Measurements from ENCODE around the gene C16orf96.
"Not testable (repeated sequence)": the region's sequence is repeated elsewhere in the genome, so short reads cannot be mapped to it uniquely, and the experiment has no call there.

Gene C16orf96

DNA sequence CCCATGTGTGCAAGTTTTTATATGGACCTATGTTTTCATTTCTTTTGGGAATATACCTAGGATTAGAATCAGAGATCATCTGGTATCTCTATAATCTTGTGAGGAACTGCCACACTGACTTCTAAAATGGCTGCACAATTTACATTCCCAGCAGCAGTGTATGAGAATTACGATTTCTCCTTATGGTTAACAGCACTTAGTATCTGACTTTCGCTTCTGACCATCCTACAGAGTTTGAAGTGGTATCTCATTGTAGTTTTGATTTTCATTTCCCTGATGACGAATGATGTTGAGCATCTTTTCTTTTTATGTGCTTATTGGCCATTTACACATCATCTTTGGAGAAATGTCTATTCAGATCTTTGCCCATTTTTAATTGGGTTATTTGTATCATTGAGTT is 10.0 kb downstream of the C16orf96 start:
- H3K4me3 ChIP-seq (replicated peaks; ENCODE audit: insufficient read depth, low read length): no peak overlapping the region
- H3K27ac ChIP-seq (replicated peaks): no peak overlapping the region
- TF ChIP-seq POLR2AphosphoS5 (IDR thresholded peaks at IDR 0.05; ENCODE audit: low read depth): no peak
- no peak for TF ChIP-seq SPI1 (IDR thresholded peaks at IDR 0.05; ENCODE audit: borderline replicate concordance, low read depth)
- no peak for DNase-seq (ENCODE audit: low read depth in 1 of 2, low spot score in 1 of 2)
- H3K27me3 ChIP-seq (ENCODE audit: insufficient read depth, poor library complexity, severe bottlenecking): no peaks in the 10 kb centered on the region

- H3K27ac ChIP-seq (replicated peaks): no peak overlapping the region
- no peak overlapping the region for H3K4me3 ChIP-seq (replicated peaks; ENCODE audit: insufficient read depth, low read length)
- H3K27me3 ChIP-seq (ENCODE audit: insufficient read depth, poor library complexity, severe bottlenecking): no peaks in the 10 kb centered on the region
- TF ChIP-seq GABPA (IDR thresholded peaks at IDR 0.05; ENCODE audit: low read depth) (no peak), POLR2AphosphoS5 (IDR thresholded peaks at IDR 0.05; ENCODE audit: low read depth) (no peak), SPI1 (IDR thresholded peaks at IDR 0.05; ENCODE audit: borderline replicate concordance, low read depth) (no peak), CTCF (IDR thresholded peaks at IDR 0.05; ENCODE audit: insufficient read depth, low read length) (no peak), REST (IDR thresholded peaks at IDR 0.05; ENCODE audit: insufficient replicate concordance, low read depth) (no peak)
- no peak for DNase-seq (ENCODE audit: low read depth in 1 of 2, low spot score in 1 of 2)
These were observed 13.9 kb downstream of the C16orf96 start for GRCh38 chr16:4570086-4570485.

- no peak overlapping the region for H3K4me3 ChIP-seq (replicated peaks; ENCODE audit: insufficient read depth, low read length)
- no peaks in the 10 kb centered on the region for H3K27me3 ChIP-seq (ENCODE audit: insufficient read depth, poor library complexity, severe bottlenecking)
- H3K27ac ChIP-seq (replicated peaks): no peak overlapping the region
- no peak for DNase-seq (ENCODE audit: low read depth in 1 of 2, low spot score in 1 of 2)
- TF ChIP-seq GABPA (IDR thresholded peaks at IDR 0.05; ENCODE audit: low read depth) (no peak), SPI1 (IDR thresholded peaks at IDR 0.05; ENCODE audit: borderline replicate concordance, low read depth) (no peak), REST (IDR thresholded peaks at IDR 0.05; ENCODE audit: insufficient replicate concordance, low read depth) (no peak), CTCF (IDR thresholded peaks at IDR 0.05; ENCODE audit: insufficient read depth, low read length) (no peak), POLR2AphosphoS5 (IDR thresholded peaks at IDR 0.05; ENCODE audit: low read depth) (no peak)
These were observed 14.7 kb downstream of the C16orf96 start for GRCh38 chr16:4570688-4571321.

DNA sequence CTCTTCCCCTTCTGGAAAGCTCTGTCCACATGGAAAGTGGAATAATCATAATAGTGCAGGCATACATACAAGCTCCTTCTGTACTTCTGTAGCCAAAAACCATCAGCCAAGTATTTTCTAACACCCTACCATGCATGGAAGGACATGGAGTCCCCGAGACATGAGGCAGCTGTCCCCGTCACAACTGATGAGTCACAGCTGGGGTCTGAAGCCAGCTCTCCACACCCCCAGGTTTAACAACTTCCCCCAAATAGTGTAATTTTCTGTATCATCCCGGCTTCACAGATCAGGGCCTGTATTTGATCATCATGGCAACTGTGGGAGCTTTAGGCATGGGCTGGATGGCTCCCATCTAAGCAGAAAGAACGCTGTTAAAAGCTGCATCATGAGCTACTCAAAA is 16.6 kb downstream of the C16orf96 start:
- no peak for DNase-seq (ENCODE audit: low read depth in 1 of 2, low spot score in 1 of 2)
- TF ChIP-seq REST (IDR thresholded peaks at IDR 0.05; ENCODE audit: insufficient replicate concordance, low read depth): no peak
- no peak for TF ChIP-seq POLR2AphosphoS5 (IDR thresholded peaks at IDR 0.05; ENCODE audit: low read depth)
- no peak for TF ChIP-seq GABPA (IDR thresholded peaks at IDR 0.05; ENCODE audit: low read depth)
- no peak for TF ChIP-seq SPI1 (IDR thresholded peaks at IDR 0.05; ENCODE audit: borderline replicate concordance, low read depth)
- TF ChIP-seq CTCF (IDR thresholded peaks at IDR 0.05; ENCODE audit: insufficient read depth, low read length): no peak
- no peaks in the 10 kb centered on the region for H3K27me3 ChIP-seq (ENCODE audit: insufficient read depth, poor library complexity, severe bottlenecking)
- no peak overlapping the region for H3K27ac ChIP-seq (replicated peaks)
- H3K4me3 ChIP-seq (replicated peaks; ENCODE audit: insufficient read depth, low read length): no peak overlapping the region

- not testable (repeated sequence) for H3K4me3 ChIP-seq (replicated peaks; ENCODE audit: insufficient read depth, low read length); DNase-seq (ENCODE audit: low read depth in 1 of 2, low spot score in 1 of 2); H3K27ac ChIP-seq (replicated peaks); H3K27me3 ChIP-seq (ENCODE audit: insufficient read depth, poor library complexity, severe bottlenecking)
These were observed 17.8 kb downstream of the C16orf96 start for GRCh38 chr16:4573926-4574325.
